SIG-M5 treated with dmso at 0.1 percent for 504 hours (cell line): ENCODE data around the gene DAW1.
"Not testable (repeated sequence)": the region's sequence is repeated elsewhere in the genome, so short reads cannot be mapped to it uniquely, and the experiment has no call there.

Experiments used
- DNase-seq: peaks from one replicate; lab custom pipeline; 2025; ENCODE audit not compliant: unreplicated experiment; lab: John Stamatoyannopoulos, UW

DAW1 gene

GRCh38 chr2:227871375-227871791 lies at the start of gene DAW1:
Gene DAW1, plus strand, starts transcription at chr2:227871631. Its CDS starts 59 bp downstream, at chr2:227871690.
- no peak for DNase-seq

GRCh38 chr2:227822416-227823003 lies 48.9 kb upstream of the DAW1 start:
- no peak for DNase-seq

- DNase-seq: no peak
Measured at GRCh38 chr2:227823922-227824321, 47.5 kb upstream of the DAW1 start.

GRCh38 chr2:227824711-227825110 lies 46.7 kb upstream of the DAW1 start:
- DNase-seq: no peak

GRCh38 chr2:227826019-227826521 lies 45.4 kb upstream of the DAW1 start:
- no peak for DNase-seq

GRCh38 chr2:227826563-227826962 lies 44.9 kb upstream of the DAW1 start:
- DNase-seq: no peak

- no peak for DNase-seq
Measured at GRCh38 chr2:227827143-227827542, 44.3 kb upstream of the DAW1 start.

- DNase-seq: no peak
Measured at GRCh38 chr2:227828477-227828912, 42.9 kb upstream of the DAW1 start.

GRCh38 chr2:227829337-227829736 lies 42.1 kb upstream of the DAW1 start:
- peak; percentile 50 for DNase-seq

- no peak for DNase-seq
Measured at GRCh38 chr2:227834423-227834822, 37.0 kb upstream of the DAW1 start.

GRCh38 chr2:227834916-227835650 lies 36.3 kb upstream of the DAW1 start:
- peak; percentile 59 for DNase-seq

- DNase-seq: not testable (repeated sequence)
Measured at GRCh38 chr2:227839339-227840129, 31.9 kb upstream of the DAW1 start.

- DNase-seq: no peak
Measured at GRCh38 chr2:227846831-227847230, 24.6 kb upstream of the DAW1 start.

- DNase-seq: no peak
Measured at GRCh38 chr2:227848146-227848545, 23.3 kb upstream of the DAW1 start.

- DNase-seq: no peak
Measured at GRCh38 chr2:227848586-227848985, 22.8 kb upstream of the DAW1 start.

- DNase-seq: no peak
Measured at GRCh38 chr2:227849906-227850305, 21.5 kb upstream of the DAW1 start.

- DNase-seq: no peak
Measured at GRCh38 chr2:227853204-227853629, 18.2 kb upstream of the DAW1 start.

GRCh38 chr2:227853765-227854271 lies 17.6 kb upstream of the DAW1 start:
- no peak for DNase-seq

GRCh38 chr2:227855440-227855839 lies 16.0 kb upstream of the DAW1 start:
- no peak for DNase-seq

- DNase-seq: no peak
Measured at GRCh38 chr2:227856697-227857096, 14.7 kb upstream of the DAW1 start.

GRCh38 chr2:227860221-227860641 lies 11.2 kb upstream of the DAW1 start:
- no peak for DNase-seq
